Astrocyte (in vitro differentiated cells and primary cell): ENCODE measurements around the gene MRPL36.

Experiments
- EZH2 ChIP-seq: IDR thresholded peaks from 2 replicates; pipeline ENCODE4 v1.6.1; 2012; ENCODE audit warnings: mild to moderate bottlenecking, low read length, inconsistent platforms; ENCODE audit not compliant: insufficient read depth
- TF ChIP-seq, protein P1 (sequence below): IDR thresholded peaks from 2 replicates; pipeline ENCODE4 v1.5.1; 2011; ENCODE audit warnings: low read depth, mild to moderate bottlenecking, inconsistent platforms, low read length, moderate library complexity; ENCODE audit not compliant: insufficient read depth

DNA sequence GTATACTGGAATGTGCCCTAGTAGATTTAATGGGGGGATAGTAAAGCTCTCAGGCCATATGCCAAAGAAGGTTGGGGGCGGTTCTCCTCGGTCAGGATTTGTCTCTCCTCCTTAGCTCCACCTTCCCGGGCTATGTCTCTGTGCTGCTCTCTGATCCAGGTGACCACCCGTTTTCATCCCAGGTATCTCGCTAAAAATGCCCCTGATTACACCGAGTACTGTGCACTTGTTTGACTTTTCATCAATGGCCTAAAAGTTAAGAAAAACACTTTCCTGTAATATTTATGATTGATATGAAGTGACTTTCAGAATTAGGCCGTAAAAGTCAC, 2.3 kb upstream of the MRPL36 start:
- TF ChIP-seq, protein P1, sequence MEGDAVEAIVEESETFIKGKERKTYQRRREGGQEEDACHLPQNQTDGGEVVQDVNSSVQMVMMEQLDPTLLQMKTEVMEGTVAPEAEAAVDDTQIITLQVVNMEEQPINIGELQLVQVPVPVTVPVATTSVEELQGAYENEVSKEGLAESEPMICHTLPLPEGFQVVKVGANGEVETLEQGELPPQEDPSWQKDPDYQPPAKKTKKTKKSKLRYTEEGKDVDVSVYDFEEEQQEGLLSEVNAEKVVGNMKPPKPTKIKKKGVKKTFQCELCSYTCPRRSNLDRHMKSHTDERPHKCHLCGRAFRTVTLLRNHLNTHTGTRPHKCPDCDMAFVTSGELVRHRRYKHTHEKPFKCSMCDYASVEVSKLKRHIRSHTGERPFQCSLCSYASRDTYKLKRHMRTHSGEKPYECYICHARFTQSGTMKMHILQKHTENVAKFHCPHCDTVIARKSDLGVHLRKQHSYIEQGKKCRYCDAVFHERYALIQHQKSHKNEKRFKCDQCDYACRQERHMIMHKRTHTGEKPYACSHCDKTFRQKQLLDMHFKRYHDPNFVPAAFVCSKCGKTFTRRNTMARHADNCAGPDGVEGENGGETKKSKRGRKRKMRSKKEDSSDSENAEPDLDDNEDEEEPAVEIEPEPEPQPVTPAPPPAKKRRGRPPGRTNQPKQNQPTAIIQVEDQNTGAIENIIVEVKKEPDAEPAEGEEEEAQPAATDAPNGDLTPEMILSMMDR = no peak
- no peak for TF ChIP-seq EZH2
